CMK (cell line): ENCODE results near the gene SLC25A6.
"Not testable (repeated sequence)": the region's sequence is repeated elsewhere in the genome, so short reads cannot be mapped to it uniquely, and the experiment has no call there.

ENCODE experiments used
- DNase-seq: peaks from one replicate; pipeline ENCODE4 v3.0.0-alpha.2; 2010; ENCODE audit warnings: low read depth

Gene SLC25A6

DNA sequence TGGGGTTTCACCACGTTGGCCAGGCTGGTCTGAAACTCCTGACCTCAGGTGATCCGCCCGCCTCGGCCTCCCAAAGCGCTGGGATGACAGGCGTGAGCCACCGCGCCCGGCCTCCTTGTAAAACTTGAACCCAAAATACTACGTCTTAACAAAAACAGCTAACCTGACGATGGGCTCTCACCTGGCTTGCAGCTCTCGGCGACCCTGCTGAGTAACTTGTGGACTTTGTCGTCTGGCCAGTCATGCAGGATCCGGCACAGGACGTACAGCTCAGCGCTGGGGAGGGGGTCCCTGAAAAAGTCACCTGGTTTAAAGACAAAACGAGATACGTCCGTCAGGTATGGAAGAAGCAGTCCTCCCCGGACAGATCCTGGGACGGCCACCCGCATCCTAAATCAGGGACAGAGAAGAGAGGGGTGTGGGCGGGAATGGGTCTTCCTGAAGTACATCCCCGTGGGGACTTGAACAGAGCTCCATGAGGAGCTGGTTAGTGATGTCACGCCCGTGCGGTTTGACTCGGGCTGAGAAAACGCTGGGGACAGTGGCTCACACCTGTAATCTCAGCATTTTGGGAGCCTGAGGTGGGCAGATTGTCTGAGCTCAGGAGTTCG is 20.7 kb upstream of the SLC25A6 start:
- no peak for DNase-seq

DNA sequence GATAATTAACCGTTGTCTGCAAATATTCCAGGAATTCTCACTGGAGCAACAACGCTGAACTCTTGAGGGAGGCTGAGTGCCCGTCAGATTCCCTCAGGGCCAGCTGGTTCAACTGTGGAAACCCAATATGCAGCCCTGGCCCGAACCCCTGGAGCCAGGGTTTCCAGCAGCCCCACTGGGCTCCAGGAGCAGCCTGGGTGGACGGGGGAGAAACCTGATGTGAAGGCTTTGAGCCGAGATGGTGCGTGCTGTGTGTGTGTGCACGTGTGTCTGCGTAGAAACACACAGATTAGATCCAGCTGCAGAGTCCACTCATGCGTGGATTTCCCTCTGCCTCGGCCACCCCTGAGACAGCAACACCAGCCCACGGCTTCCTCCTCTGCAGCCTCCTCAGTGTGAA is 19.4 kb upstream of the SLC25A6 start:
- no peak for DNase-seq

DNA sequence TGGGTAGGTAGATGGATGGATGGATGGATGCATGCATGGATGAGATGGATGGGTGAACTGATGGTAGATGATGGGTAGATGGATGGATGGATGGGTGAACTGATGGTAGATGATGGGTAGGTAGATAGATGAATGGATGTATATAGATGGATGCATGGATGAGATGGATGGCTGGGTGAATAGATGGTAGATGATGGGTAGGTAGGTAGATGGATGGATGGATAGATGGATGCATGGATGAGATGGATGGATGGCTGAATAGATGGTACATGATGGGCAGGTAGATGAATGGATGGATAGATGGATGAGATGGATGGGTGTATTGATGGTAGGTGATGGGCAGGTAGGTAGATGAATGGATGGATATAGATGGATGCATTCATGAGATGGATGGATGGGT is 15.1 kb upstream of the SLC25A6 start:
- no peak for DNase-seq

DNA sequence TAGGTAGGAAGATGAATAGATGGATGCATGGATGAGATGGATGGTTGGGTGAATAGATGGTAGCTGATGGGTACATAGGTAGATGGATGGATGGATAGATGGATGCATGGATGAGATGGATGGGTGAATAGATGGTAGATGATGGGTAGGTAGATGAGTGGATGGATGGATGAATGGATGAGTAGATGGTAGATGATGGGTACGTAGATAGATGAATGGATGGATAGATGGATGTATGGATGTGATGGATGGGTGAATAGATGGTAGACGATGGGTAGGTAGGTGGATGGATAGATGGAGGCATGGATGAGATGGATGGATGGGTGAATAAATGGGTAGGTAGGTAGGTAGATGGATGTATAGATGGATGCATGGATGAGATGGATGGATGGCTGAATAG is 13.9 kb upstream of the SLC25A6 start:
- DNase-seq, result not testable (repeated sequence)

DNA sequence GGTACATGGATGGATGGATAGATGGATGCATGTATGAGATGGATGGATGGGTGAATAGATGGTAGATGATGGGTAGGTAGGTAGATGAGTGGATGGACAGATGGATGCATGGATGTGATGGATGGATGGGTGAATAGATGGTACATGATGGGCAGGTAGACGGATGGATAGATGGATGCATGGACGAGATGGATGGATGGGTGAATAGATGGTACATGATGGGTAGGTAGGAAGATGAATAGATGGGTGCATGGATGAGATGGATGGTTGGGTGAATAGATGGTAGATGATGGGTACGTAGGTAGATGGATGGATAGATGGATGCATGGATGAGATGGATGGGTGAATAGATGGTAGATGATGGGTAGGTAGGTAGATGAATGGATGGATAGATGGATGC is 12.0 kb upstream of the SLC25A6 start:
- not testable (repeated sequence) for DNase-seq

DNA sequence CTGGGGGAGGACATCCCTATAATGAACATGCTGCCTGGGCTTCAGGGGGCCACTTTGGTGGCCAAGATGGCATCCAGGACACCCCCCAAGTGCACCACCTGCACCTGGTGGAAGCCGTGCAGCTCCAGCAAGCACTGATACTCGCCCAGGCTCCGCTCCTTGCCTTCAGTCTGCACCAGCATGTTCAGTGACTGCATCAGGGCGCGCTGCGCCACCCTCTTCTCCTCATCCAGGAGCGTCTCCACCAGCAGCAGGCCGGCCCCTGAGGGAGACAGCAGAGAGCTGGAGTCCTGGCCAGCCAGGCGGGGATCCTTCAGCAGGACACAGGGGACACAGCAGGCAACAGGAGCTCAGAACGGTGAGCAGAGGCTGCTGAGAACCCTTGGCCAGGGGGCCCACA is 11.3 kb upstream of the SLC25A6 start:
- no peak for DNase-seq

DNA sequence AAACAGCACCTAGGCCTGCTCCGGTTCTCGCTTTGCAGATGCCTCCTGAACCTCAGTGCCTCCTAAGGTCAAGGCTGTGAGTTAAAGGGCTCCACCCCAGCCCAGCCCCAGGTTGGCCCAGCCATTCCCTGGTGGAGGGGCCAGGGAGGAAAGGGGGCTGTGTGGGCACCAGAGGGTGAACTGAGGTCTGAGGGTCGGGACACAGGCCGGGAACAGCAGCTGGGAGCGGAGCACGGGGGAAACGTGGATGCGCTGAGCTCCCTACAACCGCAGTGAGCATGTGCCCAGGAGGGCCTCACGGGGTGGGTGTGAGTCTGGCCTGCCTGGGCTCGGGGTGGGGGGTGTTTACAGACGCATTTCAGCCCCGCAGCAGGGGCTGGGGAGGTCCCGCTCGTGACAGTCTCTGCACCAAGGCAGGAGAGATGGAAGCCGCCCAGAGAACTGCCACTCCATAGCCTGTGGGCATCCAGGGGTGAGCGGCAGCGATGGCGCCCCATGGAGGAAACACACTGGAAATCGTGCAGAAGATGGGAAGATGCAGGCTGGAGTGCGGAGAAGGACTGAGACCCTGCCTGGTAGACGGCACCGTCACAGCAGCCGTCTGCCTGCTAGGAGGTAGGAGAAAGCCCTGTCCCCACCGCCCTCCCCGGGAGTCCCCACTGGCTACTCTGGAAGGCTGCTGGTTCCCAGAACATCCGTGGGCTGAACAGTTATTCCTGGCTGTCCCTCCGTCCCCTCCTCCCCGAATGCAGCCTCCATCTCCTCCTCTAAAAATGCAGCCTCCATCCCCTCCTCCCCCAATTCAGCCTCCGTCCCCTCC is 9.9 kb upstream of the SLC25A6 start:
- no peak for DNase-seq

DNA sequence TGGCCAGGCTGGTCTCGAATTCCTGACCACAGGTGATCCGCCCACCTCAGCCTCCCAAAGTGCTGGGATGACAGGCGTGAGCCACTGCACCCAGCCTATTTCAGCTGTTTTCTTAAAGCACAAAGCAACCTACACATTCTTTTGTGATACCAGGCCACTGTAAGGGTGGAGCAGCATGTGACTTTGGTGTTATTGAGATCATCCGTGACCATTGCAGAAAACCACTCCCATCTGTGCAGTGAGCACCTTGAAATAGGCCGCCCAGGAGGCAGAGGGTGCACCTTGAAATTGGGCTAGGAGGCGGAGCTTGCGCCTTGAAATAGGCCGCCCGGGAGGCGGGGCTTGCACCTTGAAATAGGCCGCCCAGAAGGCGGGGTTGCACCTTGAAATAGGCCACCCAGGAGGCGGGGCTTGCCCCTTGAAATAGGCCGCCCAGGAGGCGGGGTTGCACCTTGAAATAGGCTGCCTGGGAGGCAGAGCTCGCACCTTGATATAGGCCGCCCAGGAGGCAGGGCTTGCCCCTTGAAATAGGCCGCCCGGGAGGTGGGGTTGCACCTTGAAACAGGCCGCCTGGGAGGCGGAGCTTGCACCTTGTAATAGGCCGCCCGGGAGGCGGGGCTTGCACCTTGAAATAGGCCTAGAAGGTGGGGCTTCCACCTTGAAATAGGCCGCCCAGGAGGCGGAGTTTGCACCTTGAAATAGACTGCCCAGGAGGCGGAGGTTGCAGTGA is 9.0 kb upstream of the SLC25A6 start:
- no peak for DNase-seq

DNA sequence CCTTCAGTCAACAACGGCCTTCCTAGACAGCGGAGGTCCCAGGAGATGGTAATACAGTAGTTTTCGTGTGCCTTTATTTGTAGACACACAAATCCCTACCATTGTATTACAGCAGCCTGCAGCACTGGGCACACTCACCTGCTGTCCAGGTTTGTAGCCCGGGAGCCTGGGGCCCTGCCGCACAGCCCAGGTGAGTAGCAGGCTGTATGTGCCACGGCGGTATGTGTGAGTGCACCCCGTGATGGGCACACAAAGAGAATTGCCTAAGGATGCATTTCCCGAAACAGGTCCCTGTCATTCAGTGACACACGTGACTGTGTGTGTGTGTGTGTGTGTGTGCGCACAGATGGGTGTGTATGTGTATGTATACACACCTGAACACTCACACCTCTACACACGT is 8.1 kb upstream of the SLC25A6 start:
- DNase-seq, result no peak

DNA sequence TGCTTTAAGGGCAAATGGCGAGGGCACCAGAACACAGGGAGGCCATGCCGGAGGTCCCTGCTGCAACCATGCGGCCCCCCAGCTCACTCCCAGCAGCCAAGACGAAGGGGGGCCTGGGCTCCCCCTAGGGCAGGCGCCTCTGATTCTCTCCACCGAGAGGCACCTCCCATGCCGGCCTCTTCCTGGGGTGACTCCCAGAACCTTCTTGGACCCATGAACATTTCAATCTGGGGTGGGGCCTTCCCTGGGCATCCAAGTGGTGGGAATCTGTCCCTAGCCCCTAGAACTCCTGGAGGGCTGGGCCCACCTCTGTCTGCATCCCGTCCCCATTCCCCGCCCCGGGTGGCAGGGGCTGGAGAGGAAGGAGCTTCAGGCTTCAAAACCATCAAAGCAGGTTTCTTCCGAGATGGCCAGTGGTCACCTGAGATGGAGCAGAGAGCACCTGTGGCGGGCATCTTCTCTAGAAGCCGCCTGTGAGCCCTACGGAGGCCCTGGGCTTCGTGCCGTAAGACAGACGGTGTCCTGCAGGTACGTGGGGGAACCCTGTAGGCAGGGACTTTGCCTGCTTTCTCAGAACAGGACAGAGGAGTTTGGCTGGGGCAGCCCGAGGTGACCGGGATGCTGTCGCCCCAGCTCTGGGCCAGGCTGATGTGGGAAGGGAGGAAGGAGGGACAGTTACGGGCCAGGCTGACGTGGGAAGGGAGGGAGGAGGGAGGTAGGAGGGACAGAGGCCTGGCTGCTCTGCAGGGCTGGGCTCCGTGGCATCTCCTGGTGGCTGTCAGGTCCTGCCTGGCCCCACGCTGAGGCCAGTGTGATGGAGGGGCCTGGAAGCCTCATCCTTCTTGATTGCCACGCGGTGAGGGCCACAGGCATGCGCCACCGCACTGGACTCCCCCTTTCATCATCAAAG is 6.8 kb upstream of the SLC25A6 start:
- no peak for DNase-seq

DNA sequence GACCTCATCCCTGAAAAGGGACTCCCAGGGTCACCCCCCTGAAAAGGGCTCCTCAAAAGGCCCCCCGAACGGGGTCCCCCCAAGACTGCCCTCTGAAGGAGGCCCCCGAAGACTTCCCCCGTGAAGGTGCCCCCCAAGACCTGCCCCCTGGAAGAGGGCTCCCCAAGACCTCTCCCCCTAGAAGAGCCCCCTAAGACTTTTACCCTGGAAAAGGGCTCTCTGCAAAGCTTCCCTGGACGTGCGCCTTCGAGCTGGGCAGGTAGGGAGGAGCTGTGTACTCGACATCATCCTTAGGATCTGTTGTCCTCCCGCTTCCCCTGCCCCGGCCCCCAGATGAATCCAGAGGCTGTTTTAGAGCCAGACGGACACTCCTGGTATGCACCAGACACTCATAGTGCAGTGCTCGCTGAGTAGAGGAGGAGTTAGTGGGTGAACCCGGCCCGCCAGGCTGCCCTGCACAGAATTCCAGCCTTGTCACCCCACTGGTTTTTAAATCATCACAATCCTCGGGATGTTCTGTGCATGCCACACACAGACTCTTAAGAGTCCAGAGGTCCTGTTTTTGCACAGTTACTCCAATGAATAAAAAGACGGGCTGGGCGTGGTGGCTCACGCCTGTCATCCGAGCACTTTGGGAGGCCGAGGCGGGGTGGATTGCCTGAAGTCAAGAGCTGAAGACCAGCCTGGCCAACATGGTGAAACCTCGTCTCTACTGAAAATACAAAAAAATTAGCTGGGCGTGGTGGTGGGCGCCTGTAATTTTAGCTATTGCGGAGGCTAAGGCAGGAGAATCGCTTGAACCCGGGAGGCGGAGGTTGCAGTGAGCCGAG is 5.7 kb upstream of the SLC25A6 start:
- no peak for DNase-seq

DNA sequence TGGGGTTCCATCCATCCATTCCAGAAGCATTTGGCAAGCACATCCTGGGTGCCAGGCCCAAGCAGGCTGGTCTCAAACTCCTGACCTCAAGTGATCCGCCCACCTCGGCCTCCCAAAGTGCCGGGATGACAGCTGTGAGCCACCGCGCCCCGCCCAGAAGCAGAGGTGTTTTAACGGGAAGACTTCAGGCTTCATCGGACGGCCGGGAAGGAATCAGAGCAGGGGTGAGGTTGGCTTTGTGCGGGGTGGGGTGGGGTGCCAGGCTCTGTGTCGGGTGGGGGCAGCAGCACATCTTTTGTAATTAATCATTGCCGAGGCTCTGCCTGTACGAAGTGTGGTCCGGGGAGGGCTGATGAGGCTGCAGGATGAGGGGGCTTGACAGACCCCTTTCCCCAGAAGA is 5.1 kb upstream of the SLC25A6 start:
- no peak for DNase-seq

DNA sequence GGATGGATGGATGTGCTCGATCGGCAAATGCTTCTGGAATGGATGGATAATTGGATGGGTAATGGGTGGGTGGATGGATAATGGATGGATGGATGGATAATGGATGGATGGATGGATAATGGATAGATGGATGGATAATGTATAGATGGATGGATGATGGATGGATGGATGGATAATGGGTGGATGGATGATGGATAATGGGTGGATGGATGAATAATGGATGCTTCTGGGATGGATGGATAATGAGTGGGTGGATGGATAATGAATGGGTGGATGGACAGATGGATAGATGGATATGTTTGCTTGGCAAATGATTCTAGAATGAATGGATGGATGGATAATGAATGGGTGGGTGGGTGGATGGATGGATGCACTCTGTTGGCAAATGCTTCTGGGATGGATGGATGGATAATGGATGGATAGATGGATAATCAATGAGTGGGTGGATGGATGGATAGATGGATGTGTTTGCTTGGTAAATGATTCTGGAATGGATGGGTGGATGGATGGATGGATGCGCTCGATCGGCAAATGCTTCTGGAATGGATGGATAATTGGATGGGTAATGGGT is 3.8 kb upstream of the SLC25A6 start:
- DNase-seq, result no peak

DNA sequence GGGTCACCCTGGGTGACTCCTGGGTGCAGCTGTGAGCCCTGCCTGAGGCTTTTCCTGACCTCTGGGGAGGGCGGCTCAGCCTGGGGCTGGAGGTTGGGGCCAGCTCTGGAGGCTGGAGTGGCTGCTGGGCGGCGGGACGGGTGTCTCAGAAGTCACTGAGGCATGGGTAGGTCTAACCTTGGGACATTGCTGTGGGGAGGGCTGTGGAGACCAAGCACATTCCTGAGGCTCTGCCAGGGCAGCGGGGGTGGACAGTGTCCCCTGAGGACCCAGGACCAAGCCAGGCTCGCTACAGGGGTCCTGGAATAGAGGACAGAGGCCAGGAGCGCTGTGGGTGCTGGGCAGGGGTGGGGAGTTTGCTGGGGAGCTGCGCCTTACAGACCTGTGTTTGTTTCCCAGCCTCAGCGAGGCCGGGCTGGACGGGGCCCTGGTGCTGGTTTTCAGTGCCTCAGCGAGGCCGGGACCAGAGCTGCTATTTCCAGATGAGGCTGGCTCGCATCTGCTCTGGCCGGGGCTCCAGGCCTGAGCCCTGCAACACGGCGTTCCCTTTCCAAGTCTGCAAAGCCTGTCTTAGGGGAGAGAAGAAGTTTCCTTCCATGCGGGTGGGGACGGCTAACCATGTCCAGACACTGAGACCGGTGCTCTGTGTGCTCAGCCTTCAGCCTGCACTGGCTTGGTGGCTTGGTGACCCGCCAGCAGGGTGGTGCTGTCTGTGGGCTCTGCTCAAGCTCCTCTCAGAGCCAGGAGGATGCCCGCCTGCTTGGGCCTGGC is 3.0 kb upstream of the SLC25A6 start:
- DNase-seq, result no peak

DNA sequence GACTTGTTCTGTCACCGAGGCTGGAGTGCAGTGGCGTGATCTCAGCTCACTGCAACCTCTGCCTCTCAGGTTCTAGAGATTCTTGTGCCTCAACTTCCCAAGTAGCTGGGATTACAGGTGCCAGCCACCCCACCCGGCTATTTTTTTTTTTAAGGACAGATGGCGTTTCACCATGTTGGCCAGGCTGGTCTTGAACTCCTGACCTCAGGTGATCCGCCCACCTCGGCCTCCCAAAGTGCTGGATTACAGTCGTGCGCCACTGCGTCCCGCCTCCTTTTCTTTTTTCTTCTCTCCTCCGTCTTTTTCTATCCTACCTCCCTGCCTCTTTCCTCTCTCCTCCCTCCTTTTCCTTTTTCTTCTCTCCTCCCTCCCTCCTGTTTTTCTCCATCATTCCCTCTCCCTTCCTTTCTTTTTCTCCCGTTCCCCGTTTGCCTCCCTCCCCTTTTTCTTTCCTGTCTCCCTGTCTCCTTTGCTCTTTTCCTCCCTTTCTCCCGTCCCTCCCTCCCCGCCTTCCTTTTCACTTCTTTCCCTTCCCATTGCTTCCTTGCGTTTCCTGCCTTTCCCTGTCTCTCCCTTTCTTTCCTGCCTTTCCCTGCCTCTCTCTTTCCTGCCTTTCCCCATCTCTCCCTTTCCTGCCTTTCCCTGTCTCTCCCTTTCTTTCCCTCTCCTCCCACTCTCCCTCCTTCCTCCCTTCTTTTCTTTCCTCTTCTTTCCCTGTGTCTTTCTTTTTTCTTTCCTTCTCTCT is 2.1 kb upstream of the SLC25A6 start:
- no peak for DNase-seq

DNA sequence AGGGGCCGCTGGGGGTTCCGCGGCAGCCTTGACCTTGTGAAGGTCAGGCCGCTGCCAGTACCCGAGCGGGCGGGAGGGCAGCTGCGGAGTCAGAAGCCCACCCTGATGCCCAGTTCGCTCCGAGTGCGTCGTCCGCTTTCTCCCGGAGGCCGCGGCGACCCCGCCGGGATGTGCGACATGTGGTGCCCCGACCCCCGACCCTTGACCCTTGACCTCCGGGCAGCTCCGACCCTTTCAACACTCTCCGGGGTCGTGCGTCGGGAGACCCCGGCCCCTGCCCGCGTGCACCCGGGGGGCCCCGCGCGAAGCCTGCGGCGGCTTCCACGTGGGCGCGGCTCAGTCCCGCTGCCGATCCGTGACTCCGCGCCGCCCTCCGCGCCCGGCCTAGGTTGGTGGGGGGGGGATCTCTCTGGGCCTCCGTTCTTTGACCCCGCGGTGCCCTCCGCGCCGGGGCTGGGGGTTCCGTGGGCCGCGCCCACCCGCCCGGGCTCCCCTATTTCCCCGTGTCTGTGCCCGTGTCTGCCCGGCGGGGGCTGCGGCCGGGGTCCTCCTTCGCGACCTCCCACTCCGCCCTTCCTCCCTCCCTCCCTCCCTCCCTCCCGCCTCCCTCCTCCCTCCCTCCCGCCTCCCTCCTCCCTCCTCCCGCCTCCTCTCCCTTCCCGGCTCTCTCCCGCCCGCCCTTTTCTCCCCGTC is 609 bp upstream of the SLC25A6 start:
- no peak for DNase-seq

DNA sequence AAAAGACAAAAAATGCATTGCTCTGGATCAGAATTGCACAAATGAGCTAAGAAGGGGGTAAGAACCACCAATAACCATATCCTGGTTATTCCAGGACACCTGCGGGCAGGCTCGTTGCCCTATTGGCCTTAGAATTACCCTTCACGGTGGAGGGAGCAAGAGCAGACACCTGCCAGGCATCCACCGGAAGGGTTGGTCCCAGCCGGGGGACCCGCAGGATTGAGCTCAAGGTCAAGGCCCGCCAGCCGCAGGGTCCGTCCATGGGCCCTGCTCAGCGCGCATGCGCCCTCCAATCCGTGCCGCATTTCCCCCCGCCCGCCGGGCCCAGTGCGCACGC is 575 bp downstream of the SLC25A6 start:
- no peak for DNase-seq

DNA sequence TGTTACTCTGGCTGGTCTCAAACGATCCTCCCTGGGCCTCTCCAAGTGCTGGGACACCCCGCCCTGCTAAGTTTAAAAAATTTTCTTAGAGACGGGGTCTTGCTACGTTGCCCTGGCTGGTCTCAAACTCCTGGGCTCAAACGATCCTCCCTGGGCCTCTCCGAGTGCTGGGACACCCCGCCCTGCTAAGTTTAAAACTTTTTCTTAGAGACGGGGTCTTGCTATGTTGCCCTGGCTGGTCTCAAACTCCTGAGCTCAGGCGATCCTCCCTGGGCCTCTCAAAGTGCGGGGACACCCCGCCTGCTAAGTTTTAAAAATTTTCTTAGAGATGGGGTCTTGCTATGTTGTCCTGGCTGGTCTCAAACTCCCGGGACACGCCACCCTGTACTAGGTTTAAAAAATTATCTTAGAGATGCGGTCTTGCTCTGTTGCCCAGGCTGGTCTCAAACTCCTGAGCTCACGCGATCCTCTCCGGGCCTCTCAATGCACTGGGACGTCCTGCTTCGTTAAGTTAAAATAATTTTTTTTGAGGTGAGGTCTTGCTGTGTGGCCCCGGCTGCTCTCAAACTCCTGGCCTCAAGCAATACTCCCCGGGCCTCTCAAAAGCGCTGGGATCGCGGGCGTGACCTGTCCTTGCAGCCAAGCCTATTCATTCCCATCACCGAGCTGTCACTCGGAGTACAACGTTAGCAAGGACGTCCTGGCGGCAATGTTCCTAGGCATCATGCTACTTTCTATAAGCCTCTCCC is 1.1 kb downstream of the SLC25A6 start:
- DNase-seq, result no peak
